ENCODE results near the gene ADORA1.
A peak's percentile ranks its signal among the peaks of the same experiment; 100 is the strongest.

ADORA1 gene

GRCh38 chr1:203127666-203128430 is at the start of gene ADORA1:
TSS of gene ADORA1 (plus strand) at chr1:203127726. CDS start at chr1:203128842, 1,116 bp downstream.
- DNase-seq (ENCODE audit: low spot score) = no peak

- DNase-seq (ENCODE audit: low spot score) = no peak
Measured at GRCh38 chr1:203077956-203078355, 49.6 kb upstream of the ADORA1 start.

GRCh38 chr1:203078478-203078877 is 49.0 kb upstream of the ADORA1 start:
- DNase-seq (ENCODE audit: low spot score) = no peak

GRCh38 chr1:203080456-203080855 is 47.1 kb upstream of the ADORA1 start:
- no peak for DNase-seq (ENCODE audit: low spot score)

GRCh38 chr1:203081465-203082230 is 45.9 kb upstream of the ADORA1 start:
- DNase-seq (ENCODE audit: low spot score) = no peak

- no peak for DNase-seq (ENCODE audit: low spot score)
Measured at GRCh38 chr1:203082231-203082505, 45.4 kb upstream of the ADORA1 start.

- no peak for DNase-seq (ENCODE audit: low spot score)
Measured at GRCh38 chr1:203082571-203083462, 44.7 kb upstream of the ADORA1 start.

- no peak for DNase-seq (ENCODE audit: low spot score)
Measured at GRCh38 chr1:203083463-203083921, 44.0 kb upstream of the ADORA1 start.

GRCh38 chr1:203084588-203085527 is 42.7 kb upstream of the ADORA1 start:
- peak; percentile 51 for DNase-seq (ENCODE audit: low spot score)

GRCh38 chr1:203085528-203086406 is 41.8 kb upstream of the ADORA1 start, which contains the start of gene MYOG:
TSS of gene MYOG (minus strand) at chr1:203086012. CDS start at chr1:203085961, 51 bp downstream.
- DNase-seq (ENCODE audit: low spot score) = no peak

GRCh38 chr1:203086992-203087763 is 40.3 kb upstream of the ADORA1 start:
- no peak for DNase-seq (ENCODE audit: low spot score)

- DNase-seq (ENCODE audit: low spot score) = no peak
Measured at GRCh38 chr1:203088441-203088840, 39.1 kb upstream of the ADORA1 start.

- DNase-seq (ENCODE audit: low spot score) = no peak
Measured at GRCh38 chr1:203089001-203089650, 38.4 kb upstream of the ADORA1 start.

GRCh38 chr1:203089651-203090045 is 37.9 kb upstream of the ADORA1 start:
- DNase-seq (ENCODE audit: low spot score) = no peak

GRCh38 chr1:203090421-203091198 is 36.9 kb upstream of the ADORA1 start:
- DNase-seq (ENCODE audit: low spot score) = no peak

GRCh38 chr1:203091199-203091477 is 36.4 kb upstream of the ADORA1 start:
- no peak for DNase-seq (ENCODE audit: low spot score)

GRCh38 chr1:203091761-203092330 is 35.7 kb upstream of the ADORA1 start:
- DNase-seq (ENCODE audit: low spot score) = no peak
